Spleen (tissue), 11 donors: ENCODE measurements around the gene SEMA3B. TPM values are rescaled to one million over a fixed set of nuclear protein-coding genes. Genes with fewer than 3 reads are reported as not detected.

Experiments used
- DNase-seq: peaks from one replicate; pipeline ENCODE4 v3.0.0-alpha.2; 2020
- H3K27ac ChIP-seq, 8 donors: fragments of 200-600 bp; sonication (generic) in 7 of 8; 1 replicate in 4 of 8; 2 replicates in 4 of 8; pipeline versions ENCODE4 v1.5.0 to v1.8.0; 2016 to 2021; ENCODE audit warnings: inconsistent platforms in 4 of 8, mild to moderate bottlenecking in 4 of 8, moderate library complexity in 1 of 8
- H3K27me3 ChIP-seq, 7 donors: fragments of 200-600 bp; sonication (generic) in 6 of 7; replicated peaks in 1 of 7; 1 replicate in 4 of 7; 2 replicates in 3 of 7; pipeline versions ENCODE4 v1.5.0 to v1.8.0; 2016 to 2021; ENCODE audit warnings: inconsistent platforms in 3 of 7, mild to moderate bottlenecking in 1 of 7
- H3K36me3 ChIP-seq, 6 donors: fragments of 200-600 bp; sonication (generic) in 5 of 6; 1 replicate in 4 of 6; 2 replicates in 2 of 6; pipeline versions ENCODE4 v1.5.0 to v1.8.0; 2016 to 2021; ENCODE audit warnings: inconsistent platforms in 2 of 6
- H3K4me1 ChIP-seq, 6 donors: fragments of 200-600 bp; sonication (generic) in 5 of 6; 1 replicate in 3 of 6; 2 replicates in 3 of 6; pipeline versions ENCODE4 v1.5.0 to v1.8.0; 2016 to 2021; ENCODE audit warnings: inconsistent platforms in 3 of 6
- H3K4me3 ChIP-seq, 8 donors: fragments of 200-600 bp; sonication (generic) in 7 of 8; 1 replicate in 4 of 8; 2 replicates in 4 of 8; pipeline versions ENCODE4 v1.5.0 to v1.8.0; 2016 to 2021; ENCODE audit warnings: inconsistent platforms in 4 of 8, mild to moderate bottlenecking in 4 of 8, moderate library complexity in 2 of 8
- H3K9me3 ChIP-seq, 8 donors: fragments of 200-600 bp; sonication (generic) in 7 of 8; 1 replicate in 4 of 8; 2 replicates in 4 of 8; pipeline versions ENCODE4 v1.5.0 to v1.8.0; 2016 to 2021; ENCODE audit warnings: inconsistent platforms in 4 of 8
- POLR2A ChIP-seq, 3 donors: fragments of 450-650 bp; IDR thresholded peaks; one replicate each; pipeline ENCODE4 v1.5.1; 2017; ENCODE audit warnings: antibody characterized with exemption in 3 of 3, mild to moderate bottlenecking in 1 of 3
- POLR2AphosphoS5 ChIP-seq, 3 donors: sonication (generic); formaldehyde crosslinking; IDR thresholded peaks; one replicate each; pipeline ENCODE4 v1.5.1; 2017; ENCODE audit warnings: antibody characterized with exemption in 3 of 3
- WGBS, 5 donors: extraction: QIAGEN DNeasy Blood & Tissue Kit in 3 of 5; methylation state at CpG; one replicate each; pipeline versions ENCODE4 v1.1.5 to v1.1.7; 2013 to 2018; 5-methylcytosine and 5-hydroxymethylcytosine counted together
- intact Hi-C: fragments of 100-400 bp; cut with DNase I; formaldehyde crosslinking; loops from one replicate; pipeline ENCODE4 v1.15.0; 2023; ENCODE audit warnings: low total_unique reads
- polyA plus RNA-seq, 3 donors: library from polyadenylated mRNA; stranded (reverse); fragments of 200-250 nt; gene quantifications; one replicate each; pipeline ENCODE4 v1.2.1, GENCODE V29; 2013
- total RNA-seq, 7 donors: library from RNA; depleted of rRNA in 3 of 7; stranded (reverse); fragments of >200 nt in 3 of 7; fragmentation: NEBNext Ultra II Directional in 4 of 7; extraction: Animal tissue kit (Norgen Biotek cat#: 25700) in 4 of 7; gene quantifications; one replicate each; pipeline versions ENCODE4 v1.1.0 to v1.2.1, GENCODE V29; 2016 to 2021
- TF ChIP-seq, protein P1 (sequence below), 11 experiments: fragments of 200-600 bp in 7 of 11; fragments of 450-650 bp in 4 of 11; sonication (generic) in 4 of 11; IDR thresholded peaks in 8 of 11; conservative IDR thresholded peaks in 3 of 11; 1 replicate in 7 of 11; 2 replicates in 4 of 11; pipeline versions ENCODE4 v1.4.0 to v1.8.0; 2016 to 2021; ENCODE audit warnings: antibody characterized with exemption in 11 of 11, inconsistent platforms in 4 of 11, mild to moderate bottlenecking in 1 of 11
- donor health status: healthy with polysubstance abuse.
- donor health status: DM: no; HTN: no; CAD: no; lungs with moderate emphysema.
- donor health status: DM: no; HTN: no; CAD: no.
- donor health status: Bipolar disorder and iron deficiency.
- donor health status: healthy.
- donor health status: DM: no; HTN: no; CAD: no.
- donor health status: DM: yes; HTN: yes; CAD: no.

The SEMA3B gene
- total and polyA plus RNA-seq, 10 donors = 2.2 to 14.5 (median 4.0) TPM

GRCh38 chr3:50323092-50323600 is 54.2 kb downstream of the SEMA3B start:
- WGBS, 5 donors = 9 to 62% (median 27%) methylated on average over 4 of the region's 4 CpGs
- no peak for TF ChIP-seq POLR2AphosphoS5 (IDR thresholded peaks at IDR 0.05)
- TF ChIP-seq, protein P1, sequence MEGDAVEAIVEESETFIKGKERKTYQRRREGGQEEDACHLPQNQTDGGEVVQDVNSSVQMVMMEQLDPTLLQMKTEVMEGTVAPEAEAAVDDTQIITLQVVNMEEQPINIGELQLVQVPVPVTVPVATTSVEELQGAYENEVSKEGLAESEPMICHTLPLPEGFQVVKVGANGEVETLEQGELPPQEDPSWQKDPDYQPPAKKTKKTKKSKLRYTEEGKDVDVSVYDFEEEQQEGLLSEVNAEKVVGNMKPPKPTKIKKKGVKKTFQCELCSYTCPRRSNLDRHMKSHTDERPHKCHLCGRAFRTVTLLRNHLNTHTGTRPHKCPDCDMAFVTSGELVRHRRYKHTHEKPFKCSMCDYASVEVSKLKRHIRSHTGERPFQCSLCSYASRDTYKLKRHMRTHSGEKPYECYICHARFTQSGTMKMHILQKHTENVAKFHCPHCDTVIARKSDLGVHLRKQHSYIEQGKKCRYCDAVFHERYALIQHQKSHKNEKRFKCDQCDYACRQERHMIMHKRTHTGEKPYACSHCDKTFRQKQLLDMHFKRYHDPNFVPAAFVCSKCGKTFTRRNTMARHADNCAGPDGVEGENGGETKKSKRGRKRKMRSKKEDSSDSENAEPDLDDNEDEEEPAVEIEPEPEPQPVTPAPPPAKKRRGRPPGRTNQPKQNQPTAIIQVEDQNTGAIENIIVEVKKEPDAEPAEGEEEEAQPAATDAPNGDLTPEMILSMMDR (IDR thresholded peaks at IDR 0.05 in 8 of 11, conservative IDR thresholded peaks at IDR 0.05 in 3 of 11) = no peak
- no peak for TF ChIP-seq POLR2A (IDR thresholded peaks at IDR 0.05)
- Histone ChIP-seq H3K4me1 (peaks cover 34 to 93% (median 88%) of the 10 kb centered on the region in 6 donors), H3K9me3 (no peaks in the 10 kb centered on the region), H3K4me3 (peak overlapping the region in 6 of 8 donors; percentile 1 to 92 (median 84)), H3K36me3 (peaks cover under 1 to 53% (median 28%) of the 10 kb centered on the region in 6 donors), H3K27ac (peak overlapping the region; percentile 86 to 96 (median 93)), H3K27me3 (no peaks in the 10 kb centered on the region)
- peak; percentile 79 for DNase-seq
- intact Hi-C loops = loop anchor here (10.0 kb wide), 1 partner anchor 88 kb away; the partner anchor contains the start of gene GNAI2

DNA sequence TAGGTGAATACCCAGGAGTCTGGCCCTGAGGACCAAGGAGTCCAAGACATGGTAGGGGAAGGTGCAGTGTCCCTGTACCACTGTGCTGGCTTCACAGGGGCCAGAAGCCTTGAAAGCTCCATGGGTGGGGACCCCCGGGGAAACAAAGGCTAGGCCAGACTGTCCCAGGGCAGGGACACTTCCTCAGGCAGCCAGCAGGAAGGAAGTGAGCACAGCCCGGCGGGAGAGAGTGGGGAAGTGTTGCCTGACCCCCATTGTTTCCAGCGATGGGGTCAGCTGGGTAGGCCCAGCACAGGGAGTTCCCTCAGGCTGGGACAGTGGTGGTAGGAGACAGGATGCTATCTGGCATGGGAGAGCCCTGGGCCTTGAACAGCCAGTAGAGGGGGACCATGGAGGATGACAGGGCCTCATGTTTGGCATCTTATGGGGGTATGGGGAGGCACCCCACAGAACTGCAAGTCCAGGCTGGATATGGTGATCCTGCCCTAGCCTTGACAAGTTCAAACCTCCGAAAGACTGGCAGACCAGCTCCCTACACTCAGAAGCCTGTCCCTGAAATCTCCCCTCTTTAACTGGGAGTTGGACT is 54.8 kb downstream of the SEMA3B start:
- H3K27ac ChIP-seq = peak overlapping the region; percentile 86 to 96 (median 93)
- DNase-seq = peak; percentile 89
- peaks cover 39 to 93% (median 88%) of the 10 kb centered on the region in 6 donors for H3K4me1 ChIP-seq
- no peaks in the 10 kb centered on the region for H3K27me3 ChIP-seq
- H3K4me3 ChIP-seq = peak overlapping the region in 5 of 8 donors; percentile 1 to 92 (median 83)
- no peaks in the 10 kb centered on the region for H3K9me3 ChIP-seq
- TF ChIP-seq POLR2A (IDR thresholded peaks at IDR 0.05) = no peak
- TF ChIP-seq POLR2AphosphoS5 (IDR thresholded peaks at IDR 0.05) = peak; percentile 88 to 93 (median 90)
- TF ChIP-seq, protein P1 (IDR thresholded peaks at IDR 0.05 in 8 of 11, conservative IDR thresholded peaks at IDR 0.05 in 3 of 11) = peak in 5 of 11 experiments; percentile 13 to 40 (median 20)
- WGBS, 5 donors = 20 to 54% (median 28%) methylated on average over 2 to 5 of the region's 5 CpGs
- intact Hi-C loops = loop anchor here (10.0 kb wide), 1 partner anchor 89 kb away; the partner anchor contains the start of gene GNAI2
- peaks cover 0 to 48% (median 23%) of the 10 kb centered on the region in 6 donors for H3K36me3 ChIP-seq

DNA sequence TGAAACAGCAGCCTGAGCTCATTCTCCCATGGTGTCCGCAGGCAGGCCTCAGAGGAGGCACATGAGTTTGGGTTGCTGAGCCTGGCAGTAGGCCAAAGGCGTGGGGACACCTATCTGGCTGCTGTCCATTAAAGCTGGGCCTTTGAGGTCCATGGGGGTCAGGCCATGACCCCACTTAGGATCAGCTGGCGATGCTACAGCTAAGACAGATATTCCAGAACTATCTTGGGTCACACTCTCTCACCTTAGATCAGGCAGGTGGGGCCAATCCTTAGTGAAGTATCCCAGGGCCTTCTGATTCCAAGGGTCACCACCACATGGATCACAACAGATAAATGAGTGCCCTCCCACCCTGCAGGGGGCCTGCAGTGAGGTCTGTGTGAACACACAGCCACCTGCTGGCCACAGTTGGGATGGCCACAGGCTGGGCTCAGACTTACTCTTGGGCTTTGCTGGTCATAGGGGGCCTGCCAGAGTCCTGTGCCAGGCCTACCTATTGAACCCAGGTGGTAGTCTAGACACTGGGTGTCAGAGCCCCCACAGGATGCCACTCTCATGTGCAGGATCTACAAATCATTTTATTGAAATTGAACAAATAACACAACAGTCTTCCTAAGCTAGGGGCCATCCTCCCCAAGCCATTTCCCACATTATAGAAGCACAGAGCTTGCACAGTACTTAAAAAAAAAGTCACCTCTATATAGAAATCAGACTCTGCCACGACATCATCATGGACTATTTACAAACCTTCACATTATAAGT is 55.6 kb downstream of the SEMA3B start:
- H3K27ac ChIP-seq = peak overlapping the region; percentile 86 to 96 (median 93)
- peak overlapping the region in 3 of 8 donors; percentile 2 to 83 (median 3) for H3K4me3 ChIP-seq

More for the DNA sequence above, 55.6 kb downstream of the SEMA3B start:
- Histone ChIP-seq H3K36me3 (peaks cover 0 to 48% (median 20%) of the 10 kb centered on the region in 6 donors), H3K9me3 (no peaks in the 10 kb centered on the region), H3K27me3 (no peaks in the 10 kb centered on the region), H3K4me1 (peaks cover 37 to 93% (median 84%) of the 10 kb centered on the region in 6 donors)
- intact Hi-C loops = loop anchor here (10.0 kb wide), 1 partner anchor 90 kb away; the partner anchor contains the start of gene GNAI2
- peak; percentile 90 for DNase-seq
- WGBS, 5 donors = 35 to 55% (median 52%) methylated on average over 4 of the region's 4 CpGs
- TF ChIP-seq POLR2A (IDR thresholded peaks at IDR 0.05) (no peak), POLR2AphosphoS5 (IDR thresholded peaks at IDR 0.05) (peak in 2 of 3 donors; percentile 61)
- TF ChIP-seq, protein P1 (IDR thresholded peaks at IDR 0.05 in 8 of 11, conservative IDR thresholded peaks at IDR 0.05 in 3 of 11) = peak; percentile 69 to 93 (median 88)
